Suprapubic skin (tissue), 4 donors: ENCODE measurements around the gene VRTN. TPM values are rescaled to one million over a fixed set of nuclear protein-coding genes. Genes with fewer than 3 reads are reported as not detected.

Source experiments
- DNase-seq, 2 donors: peaks; one replicate each; pipeline ENCODE4 v3.0.0-alpha.2; 2019; ENCODE audit warnings: low spot score in 2 of 2
- H3K27ac ChIP-seq: fragments of 200-600 bp; sonication (generic); one replicate; pipeline ENCODE4 v1.5.1; 2019
- H3K27me3 ChIP-seq: fragments of 200-600 bp; sonication (generic); one replicate; pipeline ENCODE4 v1.5.1; 2019
- H3K36me3 ChIP-seq: fragments of 200-600 bp; sonication (generic); one replicate; pipeline ENCODE4 v1.5.1; 2019
- H3K4me1 ChIP-seq: fragments of 200-600 bp; sonication (generic); one replicate; pipeline ENCODE4 v1.5.1; 2019
- H3K4me3 ChIP-seq: fragments of 200-600 bp; sonication (generic); one replicate; pipeline ENCODE4 v1.5.1; 2019; ENCODE audit warnings: mild to moderate bottlenecking
- H3K9me3 ChIP-seq: fragments of 200-600 bp; sonication (generic); one replicate; pipeline ENCODE4 v1.5.1; 2019
- CTCF ChIP-seq, 2 donors: fragments of 200-600 bp in 1 of 2; fragments of 450-650 bp in 1 of 2; sonication (generic) in 1 of 2; IDR thresholded peaks; one replicate each; pipeline ENCODE4 v1.5.1; 2016 to 2019; ENCODE audit warnings: antibody characterized with exemption in 2 of 2, mild to moderate bottlenecking in 1 of 2, moderate library complexity in 1 of 2
- EP300 ChIP-seq: sonication (generic); formaldehyde crosslinking; IDR thresholded peaks from one replicate; pipeline ENCODE4 v1.6.1; 2017; ENCODE audit warnings: antibody characterized with exemption
- POLR2A ChIP-seq, 2 donors: fragments of 450-650 bp; IDR thresholded peaks; one replicate each; pipeline ENCODE4 v1.6.1; 2017; ENCODE audit warnings: antibody characterized with exemption in 2 of 2, mild to moderate bottlenecking in 2 of 2, moderate library complexity in 2 of 2
- POLR2AphosphoS5 ChIP-seq, 3 donors: sonication (generic); formaldehyde crosslinking; IDR thresholded peaks; one replicate each; pipeline ENCODE4 v1.6.1; 2017; ENCODE audit warnings: antibody characterized with exemption in 3 of 3
- WGBS: methylation state at CpG from one replicate; pipeline ENCODE4 v1.1.5; 2018; 5-methylcytosine and 5-hydroxymethylcytosine counted together
- total RNA-seq, 4 donors: library from RNA; depleted of rRNA; stranded (reverse); fragments of >200 nt; gene quantifications; one replicate each; pipeline ENCODE4 v1.1.0, GENCODE V29; 2016

The VRTN gene
- total RNA-seq, 4 donors from 2014 or later, result 0.17 to 0.21 TPM; not detected in 2

- DNase-seq, result no peak
- no peak for TF ChIP-seq POLR2AphosphoS5 (IDR thresholded peaks at IDR 0.05)
- TF ChIP-seq CTCF (IDR thresholded peaks at IDR 0.05), result no peak
- TF ChIP-seq EP300, result no peak
- TF ChIP-seq POLR2A (IDR thresholded peaks at IDR 0.05), result no peak
- WGBS, result 48% methylated on average over 4 of the region's 4 CpGs
- Histone ChIP-seq H3K27ac (no peak overlapping the region), H3K9me3 (no peaks in the 10 kb centered on the region), H3K4me3 (no peak overlapping the region), H3K4me1 (no peaks in the 10 kb centered on the region), H3K36me3 (no peaks in the 10 kb centered on the region), H3K27me3 (no peaks in the 10 kb centered on the region)
Measured at GRCh38 chr14:74333909-74334308, 14.4 kb upstream of the VRTN start.

- no peak for TF ChIP-seq CTCF (IDR thresholded peaks at IDR 0.05)
- no peak for TF ChIP-seq POLR2AphosphoS5 (IDR thresholded peaks at IDR 0.05)
- TF ChIP-seq EP300, result no peak
- no peak for TF ChIP-seq POLR2A (IDR thresholded peaks at IDR 0.05)
- H3K27ac ChIP-seq, result no peak overlapping the region
- WGBS, result 79% methylated on average over 2 of the region's 2 CpGs
Measured at GRCh38 chr14:74346341-74346740, 1.9 kb upstream of the VRTN start.

GRCh38 chr14:74347097-74347794, 1.0 kb upstream of the VRTN start:
- 60% methylated on average over 7 of the region's 7 CpGs for WGBS
- H3K36me3 ChIP-seq, result no peaks in the 10 kb centered on the region

More at GRCh38 chr14:74346341-74346740, 1.9 kb upstream of the VRTN start:
- no peaks in the 10 kb centered on the region for H3K9me3 ChIP-seq
- DNase-seq, result no peak
- peaks cover 14% of the 10 kb centered on the region for H3K27me3 ChIP-seq
- H3K36me3 ChIP-seq, result no peaks in the 10 kb centered on the region
- H3K4me3 ChIP-seq, result no peak overlapping the region
- H3K4me1 ChIP-seq, result no peaks in the 10 kb centered on the region

GRCh38 chr14:74347795-74348100, 523 bp upstream of the VRTN start:
- TF ChIP-seq POLR2A (IDR thresholded peaks at IDR 0.05) (no peak), POLR2AphosphoS5 (IDR thresholded peaks at IDR 0.05) (no peak), EP300 (no peak), CTCF (IDR thresholded peaks at IDR 0.05) (no peak)
- H3K36me3 ChIP-seq, result no peaks in the 10 kb centered on the region
- no peaks in the 10 kb centered on the region for H3K9me3 ChIP-seq
- no peak overlapping the region for H3K4me3 ChIP-seq
- no peak for DNase-seq
- WGBS, result 15% methylated on average over 1 of the region's 1 CpG
- H3K4me1 ChIP-seq, result no peaks in the 10 kb centered on the region
- H3K27ac ChIP-seq, result no peak overlapping the region
- H3K27me3 ChIP-seq, result peaks cover 18% of the 10 kb centered on the region

More at GRCh38 chr14:74347097-74347794, 1.0 kb upstream of the VRTN start:
- no peak for DNase-seq
- no peaks in the 10 kb centered on the region for H3K9me3 ChIP-seq
- TF ChIP-seq POLR2AphosphoS5 (IDR thresholded peaks at IDR 0.05) (no peak), EP300 (no peak), POLR2A (IDR thresholded peaks at IDR 0.05) (no peak), CTCF (IDR thresholded peaks at IDR 0.05) (no peak)
- no peaks in the 10 kb centered on the region for H3K4me1 ChIP-seq
- peaks cover 17% of the 10 kb centered on the region for H3K27me3 ChIP-seq
- no peak overlapping the region for H3K4me3 ChIP-seq
- H3K27ac ChIP-seq, result no peak overlapping the region

- 64% methylated on average over 17 of the region's 17 CpGs for WGBS
- DNase-seq, result no peak
- no peak overlapping the region for H3K4me3 ChIP-seq
- H3K9me3 ChIP-seq, result no peaks in the 10 kb centered on the region
- H3K27ac ChIP-seq, result no peak overlapping the region
- H3K4me1 ChIP-seq, result no peaks in the 10 kb centered on the region
- no peak for TF ChIP-seq CTCF (IDR thresholded peaks at IDR 0.05)
- TF ChIP-seq POLR2AphosphoS5 (IDR thresholded peaks at IDR 0.05), result no peak
- TF ChIP-seq POLR2A (IDR thresholded peaks at IDR 0.05), result no peak
- TF ChIP-seq EP300, result no peak
- peaks cover 23% of the 10 kb centered on the region for H3K27me3 ChIP-seq
- H3K36me3 ChIP-seq, result no peaks in the 10 kb centered on the region
Measured at GRCh38 chr14:74348735-74349463, 628 bp downstream of the VRTN start.
